Coronary artery (tissue), 2 donors: ENCODE data around the gene ANKRD33.

Source experiments
- DNase-seq: peaks from one replicate; pipeline ENCODE4 v3.0.0-alpha.2; 2017; ENCODE audit warnings: low spot score
- H3K27ac ChIP-seq, 2 donors: fragments of 200-600 bp; sonication (generic); one replicate each; pipeline ENCODE4 v1.5.1; 2016 to 2019
- H3K4me3 ChIP-seq: fragments of 200-600 bp; sonication (generic); 2 replicates; pipeline ENCODE4 v1.5.1; 2016; ENCODE audit warnings: mild to moderate bottlenecking, moderate library complexity
- CTCF ChIP-seq: fragments of 200-600 bp; sonication (generic); IDR thresholded peaks from one replicate; pipeline ENCODE4 v1.5.1; 2019; ENCODE audit warnings: antibody characterized with exemption

The ANKRD33 gene

GRCh38 chr12:51890133-51890464 is 2.2 kb downstream of the ANKRD33 start:
- TF ChIP-seq CTCF, result no peak
- Histone ChIP-seq H3K27ac (no peak overlapping the region), H3K4me3 (no peak overlapping the region)
- peak; percentile 47 for DNase-seq

GRCh38 chr12:51890511-51891171 is 2.7 kb downstream of the ANKRD33 start:
- peak; percentile 65 for DNase-seq
- TF ChIP-seq CTCF, result no peak
- no peak overlapping the region for H3K27ac ChIP-seq
- H3K4me3 ChIP-seq, result no peak overlapping the region

- Histone ChIP-seq H3K4me3 (no peak overlapping the region), H3K27ac (no peak overlapping the region)
- no peak for DNase-seq
- TF ChIP-seq CTCF, result no peak
These were observed 3.9 kb downstream of the ANKRD33 start for GRCh38 chr12:51891843-51892242.

DNA sequence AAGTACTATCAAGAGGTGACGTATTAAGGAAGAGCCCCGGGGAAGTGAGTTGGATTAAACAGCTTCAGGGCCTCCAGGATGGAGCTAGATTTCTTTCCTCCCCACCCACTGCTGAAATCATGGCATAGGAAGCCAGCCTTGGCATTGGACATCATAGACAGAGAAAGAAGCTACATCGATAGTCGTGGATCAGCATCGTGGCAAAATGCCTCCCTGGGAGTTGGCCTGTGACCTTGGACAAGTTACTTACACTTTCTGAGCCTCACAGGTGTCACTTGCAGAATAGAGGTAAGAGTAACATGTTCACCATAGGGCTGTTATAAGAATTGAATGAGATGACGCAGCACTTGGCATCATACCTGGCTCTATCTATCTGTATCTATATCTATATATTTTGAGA is 5.9 kb downstream of the ANKRD33 start:
- peak; percentile 53 for DNase-seq
- H3K27ac ChIP-seq, result no peak overlapping the region
- no peak overlapping the region for H3K4me3 ChIP-seq
- TF ChIP-seq CTCF, result no peak

DNA sequence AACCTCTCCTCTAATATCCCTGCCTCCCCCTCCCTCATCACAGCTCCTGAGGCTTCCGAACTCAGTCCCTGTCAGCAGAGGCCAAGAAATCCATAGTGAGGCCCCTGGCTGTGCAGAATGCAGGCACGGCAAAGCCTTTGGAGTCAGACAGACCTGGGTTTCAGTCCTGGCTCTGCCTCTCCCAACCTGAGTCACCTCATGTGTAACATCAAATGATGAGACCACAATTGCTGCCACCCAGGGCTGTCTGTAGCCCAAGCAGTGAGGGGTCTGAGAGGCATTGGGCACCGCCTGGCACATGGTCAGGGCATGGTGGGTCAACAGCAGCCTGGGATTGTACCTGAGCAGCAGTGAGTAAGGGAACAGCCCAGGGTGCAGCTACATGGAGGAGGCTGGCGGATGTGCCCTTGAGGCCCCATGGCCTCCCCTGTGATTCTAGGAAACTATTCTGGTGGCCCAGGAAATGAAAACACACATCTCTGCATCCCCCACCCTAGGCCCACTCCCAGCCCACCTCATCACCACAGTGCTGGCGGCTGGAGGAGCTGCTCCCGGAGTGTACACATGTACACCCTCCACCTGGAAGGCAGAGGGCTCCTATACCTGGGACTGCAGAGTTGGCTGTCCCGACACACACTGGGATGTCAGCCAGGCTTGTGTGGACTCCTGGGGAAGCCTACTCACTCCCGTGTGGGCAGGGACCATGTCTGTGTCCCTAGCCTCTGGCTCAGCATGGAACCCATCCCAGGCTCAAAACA is 7.7 kb downstream of the ANKRD33 start:
- peak overlapping the region in 1 of 2 donors; percentile 5 for H3K27ac ChIP-seq

GRCh38 chr12:51896236-51896635 is 8.3 kb downstream of the ANKRD33 start:
- Histone ChIP-seq H3K27ac (peak overlapping the region in 1 of 2 donors; percentile 5), H3K4me3 (no peak overlapping the region)
- no peak for TF ChIP-seq CTCF
- DNase-seq, result peak; percentile 52

More for the DNA sequence above, 7.7 kb downstream of the ANKRD33 start:
- TF ChIP-seq CTCF, result no peak
- peak; percentile 62 for DNase-seq
- no peak overlapping the region for H3K4me3 ChIP-seq

GRCh38 chr12:51897181-51897580 is 9.3 kb downstream of the ANKRD33 start:
- peak; percentile 66 for DNase-seq
- TF ChIP-seq CTCF, result no peak
- Histone ChIP-seq H3K4me3 (no peak overlapping the region), H3K27ac (peak overlapping the region in 1 of 2 donors; percentile 52)
